Measurements from ENCODE around the gene KRTAP5-10.
"Not testable (repeated sequence)": the region's sequence is repeated elsewhere in the genome, so short reads cannot be mapped to it uniquely, and the experiment has no call there.

KRTAP5-10 gene

DNA sequence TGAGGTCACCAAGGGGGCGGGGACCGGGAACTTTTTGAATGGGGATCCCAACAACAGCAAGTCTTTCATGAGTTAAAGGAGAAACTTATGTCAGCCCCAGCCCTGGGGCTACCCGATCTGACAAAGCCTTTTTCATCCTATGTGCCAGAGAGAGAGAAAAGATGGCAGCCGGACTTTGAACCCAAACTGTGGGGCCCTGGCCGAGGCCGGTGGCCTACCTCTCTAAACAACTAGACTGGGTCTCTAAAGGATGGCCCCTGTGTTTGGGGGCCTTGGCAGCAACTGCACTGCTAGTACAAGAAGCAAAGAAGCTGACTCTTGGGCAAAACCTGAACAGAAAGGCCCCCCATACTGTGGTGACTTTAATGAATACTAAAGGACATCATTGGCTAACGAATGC, 48.6 kb downstream of the KRTAP5-10 start:
- not testable (repeated sequence) for DNase-seq

DNA sequence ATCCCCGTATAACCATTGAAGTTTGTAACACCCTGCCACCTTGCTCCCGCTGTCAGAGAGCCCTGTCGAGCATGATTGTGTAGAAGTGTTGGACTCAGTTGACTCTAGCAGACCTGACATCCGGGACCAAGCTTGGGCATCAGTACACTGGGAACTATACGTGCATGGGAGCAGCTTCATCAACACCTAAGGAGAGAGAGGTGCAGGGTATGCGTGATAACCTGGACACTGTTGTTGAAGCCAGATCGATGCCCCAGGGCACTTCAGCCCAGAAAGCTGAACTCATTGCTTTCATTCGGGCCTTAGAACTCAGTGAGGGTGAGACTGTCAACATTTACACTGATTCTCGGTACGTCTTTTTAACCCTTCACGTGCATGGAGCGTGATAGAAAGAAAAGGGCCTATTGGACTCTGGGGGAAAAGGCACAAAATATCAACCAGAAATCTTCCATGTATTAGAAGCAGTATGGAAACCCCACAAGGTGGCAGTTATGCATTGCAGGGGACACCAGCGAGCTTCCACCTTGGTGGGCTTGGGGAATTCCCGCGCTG, 49.1 kb downstream of the KRTAP5-10 start:
- not testable (repeated sequence) for DNase-seq

DNA sequence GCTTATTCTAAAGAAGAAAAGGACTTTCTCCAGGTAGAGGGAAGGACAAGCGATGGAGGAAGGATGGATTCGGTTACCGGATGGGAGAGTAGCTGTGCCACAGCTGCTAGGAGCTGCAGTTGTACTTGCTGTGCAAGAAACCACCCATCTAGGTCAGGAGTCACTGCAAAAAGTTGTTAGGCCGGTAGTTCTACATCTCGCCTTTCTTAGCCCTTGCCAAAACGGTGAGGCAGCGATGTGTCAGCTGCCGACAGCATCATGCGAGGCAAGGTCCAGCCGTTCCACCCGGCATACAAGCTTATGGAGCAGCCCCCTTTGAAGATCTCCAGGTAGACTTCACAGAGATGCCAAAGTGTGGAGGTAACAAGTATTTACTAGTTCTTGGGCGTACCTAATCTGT, 49.6 kb downstream of the KRTAP5-10 start:
- DNase-seq = not testable (repeated sequence)

Measured in CD4-positive, alpha-beta T cell treated with Interleukin-4 for 4 hours (primary cell).